Endothelial cell of umbilical vein (primary cell): ENCODE data around the gene MAP7D3. TPM values are rescaled to one million over a fixed set of nuclear protein-coding genes. Genes with fewer than 3 reads are reported as not detected.

Experiments used
- BruUV-seq: library from RNA; stranded (reverse); fragments of 400-500 nt; replicated peaks from 2 replicates; lab custom pipeline; 2021; lab: Mats Ljungman, UMichigan
- CTCF ChIA-PET: fragments of 300-600, 350-600 bp; sonication (Branson Sonifier 250); formaldehyde crosslinking; loops from one replicate; lab custom pipeline; 2021; ENCODE audit warnings: antibody characterized with exemption, inconsistent platforms; lab: Charles Lee
- POLR2A ChIA-PET: fragments of 300-600, 350-600 bp; sonication (Branson Sonifier 250); formaldehyde crosslinking; loops from one replicate; lab custom pipeline; 2021; ENCODE audit warnings: antibody characterized with exemption, inconsistent platforms; lab: Charles Lee
- DNase-seq: peaks from one replicate; pipeline ENCODE4 v3.0.0-alpha.2; 2011; ENCODE audit warnings: low read depth, low spot score
- FAIRE-seq: peaks from 2 replicates; lab custom pipeline; 2011; peaks lifted over from hg19 to GRCh38; lab: Jason Lieb, UNC
- H2AFZ ChIP-seq: 2 replicates; pipeline ENCODE4 v1.6.0; 2012; ENCODE audit warnings: low read depth, low read length, control low read depth, inconsistent platforms
- H3K27ac ChIP-seq: 2 replicates; pipeline ENCODE4 v1.5.1; 2011; ENCODE audit warnings: low read depth, mild to moderate bottlenecking, control low read depth, low read length, moderate library complexity; ENCODE audit not compliant: insufficient read depth
- H3K27me3 ChIP-seq, 2 experiments: 2 replicates each; pipeline versions ENCODE4 v1.6.0 to v1.6.1; 2011; ENCODE audit warnings: low read length in 2 of 2, mixed read lengths in 1 of 2; ENCODE audit not compliant: control insufficient read depth in 2 of 2, insufficient read depth in 2 of 2
- H3K36me3 ChIP-seq, 2 experiments: 2 replicates in 1 of 2; 3 replicates in 1 of 2; pipeline ENCODE4 v1.5.1; 2011; ENCODE audit warnings: low read length in 2 of 2, mild to moderate bottlenecking in 1 of 2, moderate library complexity in 1 of 2; ENCODE audit not compliant: control insufficient read depth in 2 of 2, insufficient read depth in 2 of 2; ENCODE audit errors: extremely low read depth in 1 of 2
- H3K4me1 ChIP-seq: 3 replicates; pipeline ENCODE4 v1.5.1; 2011; ENCODE audit warnings: mild to moderate bottlenecking, low read length; ENCODE audit not compliant: control insufficient read depth, insufficient read depth; ENCODE audit errors: extremely low read depth
- H3K4me2 ChIP-seq: 2 replicates; pipeline ENCODE4 v1.6.1; 2011; ENCODE audit warnings: low read length, control low read depth, mixed read lengths; ENCODE audit not compliant: insufficient read depth
- H3K4me3 ChIP-seq, 3 experiments: fragments of 200-600 bp in 1 of 3; sonication (generic), shearing (Covaris generic) in 1 of 3; replicated peaks in 1 of 3; 2 replicates each; pipeline ENCODE4 v1.5.1; 2011 to 2016; ENCODE audit warnings: control low read depth in 3 of 3, low read length in 3 of 3, mild to moderate bottlenecking in 2 of 3, inconsistent platforms in 1 of 3, low read depth in 1 of 3, moderate library complexity in 1 of 3; ENCODE audit not compliant: insufficient read depth in 1 of 3
- H3K79me2 ChIP-seq: 2 replicates; pipeline ENCODE4 v1.6.0; 2012; ENCODE audit warnings: low read length, inconsistent platforms; ENCODE audit not compliant: control insufficient read depth, insufficient read depth
- H3K9ac ChIP-seq: replicated peaks from 2 replicates; pipeline ENCODE3; 2011; ENCODE audit warnings: low read length, control low read depth; ENCODE audit not compliant: insufficient read depth; ENCODE audit errors: extremely low read depth
- H3K9me1 ChIP-seq: replicated peaks from 3 replicates; pipeline ENCODE4 v1.6.0; 2011; ENCODE audit warnings: mild to moderate bottlenecking, low read length; ENCODE audit not compliant: control insufficient read depth, insufficient read depth; ENCODE audit errors: extremely low read depth
- H3K9me3 ChIP-seq: replicated peaks from 2 replicates; pipeline ENCODE4 v1.5.1; 2012; ENCODE audit warnings: low read length, inconsistent platforms; ENCODE audit not compliant: control insufficient read depth, insufficient read depth
- H4K20me1 ChIP-seq: replicated peaks from 2 replicates; pipeline ENCODE3; 2011; ENCODE audit warnings: mild to moderate bottlenecking, low read length; ENCODE audit not compliant: control insufficient read depth, insufficient read depth; ENCODE audit errors: extremely low read depth
- EZH2 ChIP-seq: IDR thresholded peaks from 2 replicates; pipeline ENCODE4 v1.6.1; 2012; ENCODE audit warnings: borderline replicate concordance, low read depth, mild to moderate bottlenecking, moderate library complexity, low read length, inconsistent platforms; ENCODE audit not compliant: severe bottlenecking
- FOS ChIP-seq: IDR thresholded peaks from 2 replicates; pipeline ENCODE4 v1.6.1; 2011; ENCODE audit warnings: mild to moderate bottlenecking, low read length, moderate library complexity, borderline replicate concordance; ENCODE audit not compliant: insufficient read depth
- GATA2 ChIP-seq: IDR thresholded peaks from 2 replicates; pipeline ENCODE4 v1.7.0; 2011; ENCODE audit warnings: low read depth, mild to moderate bottlenecking, moderate library complexity, mixed read lengths, low read length; ENCODE audit not compliant: insufficient read length, insufficient read depth
- JUN ChIP-seq: IDR thresholded peaks from 2 replicates; pipeline ENCODE4 v1.6.1; 2011; ENCODE audit warnings: borderline replicate concordance, low read depth; ENCODE audit not compliant: insufficient read length, insufficient read depth
- MYC ChIP-seq: IDR thresholded peaks from one replicate; pipeline ENCODE4 v1.6.1; 2011; ENCODE audit warnings: mild to moderate bottlenecking, low read depth, low read length
- POLR2A ChIP-seq: IDR thresholded peaks from 2 replicates; pipeline ENCODE4 v1.6.1; 2012; ENCODE audit warnings: low read depth, mild to moderate bottlenecking, control low read depth, low read length
- POLR2AphosphoS5 ChIP-seq: IDR thresholded peaks from 2 replicates; pipeline ENCODE4 v1.6.1; 2012; ENCODE audit warnings: low read depth, mild to moderate bottlenecking, control low read depth, low read length, moderate library complexity; ENCODE audit not compliant: insufficient read depth
- dilution Hi-C: fragments of 300-500 bp; cut with MboI; formaldehyde crosslinking; loops from one replicate; pipeline ENCODE4 v1.15.0; 2019; ENCODE audit warnings: low sequenced_read_pairs; ENCODE audit not compliant: extremely low pct_ligation_motif_present
- intact Hi-C: fragments of 100-400 bp; cut with micrococcal nuclease; formaldehyde crosslinking; loops from one replicate; pipeline ENCODE4 v1.10.0; 2022
- polyA plus RNA-seq, 4 experiments: library from polyadenylated mRNA; depleted of rRNA in 3 of 4; stranded (reverse) in 3 of 4; unstranded in 1 of 4; fragments of >200 nt; gene quantifications; 2 replicates each; pipeline versions ENCODE4 v1.2.1 to v1.2.3, GENCODE V29; 2011 to 2012; ENCODE audit warnings: missing spikeins in 1 of 4
- total RNA-seq: library from RNA; stranded (reverse); gene quantifications from 2 replicates; pipeline ENCODE4 v1.2.3, GENCODE V29; 2021
- TF ChIP-seq, protein P1 (sequence below), 2 donors: IDR thresholded peaks; 1 replicate in 1 of 2; 2 replicates in 1 of 2; pipeline ENCODE4 v1.5.1; 2011; ENCODE audit warnings: low read length in 2 of 2, mild to moderate bottlenecking in 2 of 2, moderate library complexity in 2 of 2, control low read depth in 1 of 2, inconsistent platforms in 1 of 2, low read depth in 1 of 2; ENCODE audit not compliant: insufficient read depth in 1 of 2; ENCODE audit errors: extremely low read depth in 1 of 2
- TF ChIP-seq, protein P2 (sequence below): IDR thresholded peaks from 2 replicates; pipeline ENCODE4 v1.6.1; 2011; ENCODE audit not compliant: insufficient read depth, insufficient read length

Gene MAP7D3
- total and polyA plus RNA-seq, 2 donors (not counting 3 experiments of a cell fraction or from before 2014, with no cell fraction given) = 6.5 to 22.8 TPM

DNA sequence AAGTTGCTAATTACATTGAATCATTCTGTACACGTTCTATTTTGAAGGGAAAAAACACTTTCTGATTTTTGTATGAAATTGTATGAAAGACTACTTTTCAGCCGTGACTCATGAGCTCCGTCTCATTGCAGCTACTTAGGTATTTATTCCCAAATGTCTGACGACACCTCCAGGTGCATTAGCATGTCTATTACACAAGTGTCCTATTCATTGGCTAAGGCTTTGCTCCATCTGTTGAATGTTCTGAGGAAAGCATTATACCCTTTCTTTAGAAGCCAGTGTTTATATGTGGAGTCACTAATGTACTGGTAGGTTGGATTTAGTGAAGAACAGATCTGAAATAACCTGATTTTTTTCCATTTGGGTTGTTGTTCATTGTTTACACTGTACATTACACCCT is 51.8 kb downstream of the MAP7D3 start:
- no peaks in the 10 kb centered on the region for H4K20me1 ChIP-seq
- no peak overlapping the region for H3K4me2 ChIP-seq
- dilution Hi-C loops (no loop called here), intact Hi-C loops (no loop called here)
- H3K9ac ChIP-seq = no peak overlapping the region
- no peak overlapping the region for H3K27ac ChIP-seq
- H3K27me3 ChIP-seq = no peaks in the 10 kb centered on the region
- TF ChIP-seq FOS = no peak
- TF ChIP-seq EZH2 = no peak
- TF ChIP-seq GATA2 = no peak
- no peak for TF ChIP-seq POLR2A
- TF ChIP-seq, protein P1, sequence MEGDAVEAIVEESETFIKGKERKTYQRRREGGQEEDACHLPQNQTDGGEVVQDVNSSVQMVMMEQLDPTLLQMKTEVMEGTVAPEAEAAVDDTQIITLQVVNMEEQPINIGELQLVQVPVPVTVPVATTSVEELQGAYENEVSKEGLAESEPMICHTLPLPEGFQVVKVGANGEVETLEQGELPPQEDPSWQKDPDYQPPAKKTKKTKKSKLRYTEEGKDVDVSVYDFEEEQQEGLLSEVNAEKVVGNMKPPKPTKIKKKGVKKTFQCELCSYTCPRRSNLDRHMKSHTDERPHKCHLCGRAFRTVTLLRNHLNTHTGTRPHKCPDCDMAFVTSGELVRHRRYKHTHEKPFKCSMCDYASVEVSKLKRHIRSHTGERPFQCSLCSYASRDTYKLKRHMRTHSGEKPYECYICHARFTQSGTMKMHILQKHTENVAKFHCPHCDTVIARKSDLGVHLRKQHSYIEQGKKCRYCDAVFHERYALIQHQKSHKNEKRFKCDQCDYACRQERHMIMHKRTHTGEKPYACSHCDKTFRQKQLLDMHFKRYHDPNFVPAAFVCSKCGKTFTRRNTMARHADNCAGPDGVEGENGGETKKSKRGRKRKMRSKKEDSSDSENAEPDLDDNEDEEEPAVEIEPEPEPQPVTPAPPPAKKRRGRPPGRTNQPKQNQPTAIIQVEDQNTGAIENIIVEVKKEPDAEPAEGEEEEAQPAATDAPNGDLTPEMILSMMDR (IDR thresholded peaks at IDR 0.05; ENCODE audit: extremely low read depth in 1 of 2, insufficient read depth in 1 of 2, low read depth in 1 of 2, low read length in 2 of 2) = no peak
- TF ChIP-seq POLR2AphosphoS5 = no peak
- TF ChIP-seq, protein P2, sequence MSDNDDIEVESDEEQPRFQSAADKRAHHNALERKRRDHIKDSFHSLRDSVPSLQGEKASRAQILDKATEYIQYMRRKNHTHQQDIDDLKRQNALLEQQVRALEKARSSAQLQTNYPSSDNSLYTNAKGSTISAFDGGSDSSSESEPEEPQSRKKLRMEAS = no peak
- TF ChIP-seq JUN = no peak
- no peak for TF ChIP-seq MYC
- ChIA-PET POLR2A (no interaction called here), CTCF (interaction anchor here (0.7 to 3.0 kb wide), 11 partner anchors 8 to 171 kb away, joined by 3 to 19 read pairs (median 7); no protein-coding TSS in a partner anchor)
- no TSS peak for BruUV-seq
- H3K9me3 ChIP-seq = no peaks in the 10 kb centered on the region
- H2AFZ ChIP-seq = no peak overlapping the region
- no peak overlapping the region for H3K4me3 ChIP-seq
- FAIRE-seq (no peak), DNase-seq (no peak)
- H3K4me1 ChIP-seq = peaks cover 9% of the 10 kb centered on the region
- H3K36me3 ChIP-seq = no peaks in the 10 kb centered on the region
- no peaks in the 10 kb centered on the region for H3K79me2 ChIP-seq
- H3K9me1 ChIP-seq = no peaks in the 10 kb centered on the region
